Measurements from ENCODE around the gene NEURL1.
"Not testable (repeated sequence)": the region's sequence is repeated elsewhere in the genome, so short reads cannot be mapped to it uniquely, and the experiment has no call there.

NEURL1 gene

GRCh38 chr10:103622935-103623574 lies 129.6 kb downstream of the NEURL1 start:
- DNase-seq (ENCODE audit: low spot score) = no peak

GRCh38 chr10:103626178-103626577 lies 132.7 kb downstream of the NEURL1 start:
- peak; percentile 95 for DNase-seq (ENCODE audit: low spot score)

- DNase-seq (ENCODE audit: low spot score) = peak; percentile 48
Observed at GRCh38 chr10:103627111-103627892, 133.8 kb downstream of the NEURL1 start.

GRCh38 chr10:103627893-103628292 lies 134.4 kb downstream of the NEURL1 start:
- DNase-seq (ENCODE audit: low spot score) = no peak

GRCh38 chr10:103629581-103629980 lies 136.1 kb downstream of the NEURL1 start:
- no peak for DNase-seq (ENCODE audit: low spot score)

GRCh38 chr10:103630156-103630555 lies 136.7 kb downstream of the NEURL1 start:
- no peak for DNase-seq (ENCODE audit: low spot score)

- no peak for DNase-seq (ENCODE audit: low spot score)
Observed at GRCh38 chr10:103632247-103632642, 138.7 kb downstream of the NEURL1 start.

GRCh38 chr10:103632871-103633270 lies 139.4 kb downstream of the NEURL1 start:
- not testable (repeated sequence) for DNase-seq (ENCODE audit: low spot score)

GRCh38 chr10:103633846-103634245 lies 140.3 kb downstream of the NEURL1 start:
- DNase-seq (ENCODE audit: low spot score) = no peak

GRCh38 chr10:103635580-103635979 lies 142.1 kb downstream of the NEURL1 start:
- DNase-seq (ENCODE audit: low spot score) = peak; percentile 58

GRCh38 chr10:103636492-103636891 lies 143.0 kb downstream of the NEURL1 start:
- DNase-seq (ENCODE audit: low spot score) = no peak

GRCh38 chr10:103637011-103637410 lies 143.5 kb downstream of the NEURL1 start:
- peak; percentile 78 for DNase-seq (ENCODE audit: low spot score)

GRCh38 chr10:103637927-103638557 lies 144.5 kb downstream of the NEURL1 start:
- DNase-seq (ENCODE audit: low spot score) = peak; percentile 89

GRCh38 chr10:103638948-103639347 lies 145.4 kb downstream of the NEURL1 start:
- no peak for DNase-seq (ENCODE audit: low spot score)

GRCh38 chr10:103640436-103641181 lies 147.1 kb downstream of the NEURL1 start:
- DNase-seq (ENCODE audit: low spot score) = peak; percentile 98

- no peak for DNase-seq (ENCODE audit: low spot score)
Observed at GRCh38 chr10:103641326-103641725, 147.8 kb downstream of the NEURL1 start.
